HG02981 (cell line): ENCODE results near the gene B3GNT3.
"Not testable (repeated sequence)": the region's sequence is repeated elsewhere in the genome, so short reads cannot be mapped to it uniquely, and the experiment has no call there.

Source experiments
- ATAC-seq: cut with Tn5 transposase; IDR thresholded peaks from one replicate; pipeline ENCODE4 v1.9.1; 2021; ENCODE audit warnings: mild to moderate bottlenecking, moderate library complexity; ENCODE audit not compliant: unreplicated experiment

The B3GNT3 gene

DNA sequence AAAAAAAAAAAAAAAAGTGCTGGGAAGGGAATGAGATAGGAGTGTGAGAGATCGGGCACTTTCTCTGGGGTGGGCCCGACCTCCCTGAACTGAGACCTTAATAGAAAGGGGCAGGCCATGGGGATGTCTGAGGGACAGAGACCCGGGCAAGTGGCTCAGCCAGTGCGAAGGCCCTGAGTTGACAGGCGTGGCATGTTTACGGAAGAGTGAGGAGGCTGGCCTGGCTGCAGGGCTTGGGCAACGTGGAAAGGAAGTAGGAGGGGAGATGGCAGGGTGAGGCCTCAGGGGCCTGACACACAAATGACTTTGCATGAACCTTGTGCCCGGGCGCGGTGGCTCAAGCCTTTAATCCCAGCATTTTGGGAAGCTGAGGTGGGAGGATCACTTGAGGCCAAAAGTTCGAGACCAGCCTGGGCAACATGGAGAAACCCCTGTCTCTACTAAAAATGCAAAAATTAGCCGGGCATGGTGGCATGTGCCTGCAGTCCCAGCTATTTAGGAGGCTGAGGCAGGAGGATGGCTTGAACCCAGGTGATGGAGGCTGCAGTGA, 29.8 kb upstream of the B3GNT3 start:
- no peak for ATAC-seq

DNA sequence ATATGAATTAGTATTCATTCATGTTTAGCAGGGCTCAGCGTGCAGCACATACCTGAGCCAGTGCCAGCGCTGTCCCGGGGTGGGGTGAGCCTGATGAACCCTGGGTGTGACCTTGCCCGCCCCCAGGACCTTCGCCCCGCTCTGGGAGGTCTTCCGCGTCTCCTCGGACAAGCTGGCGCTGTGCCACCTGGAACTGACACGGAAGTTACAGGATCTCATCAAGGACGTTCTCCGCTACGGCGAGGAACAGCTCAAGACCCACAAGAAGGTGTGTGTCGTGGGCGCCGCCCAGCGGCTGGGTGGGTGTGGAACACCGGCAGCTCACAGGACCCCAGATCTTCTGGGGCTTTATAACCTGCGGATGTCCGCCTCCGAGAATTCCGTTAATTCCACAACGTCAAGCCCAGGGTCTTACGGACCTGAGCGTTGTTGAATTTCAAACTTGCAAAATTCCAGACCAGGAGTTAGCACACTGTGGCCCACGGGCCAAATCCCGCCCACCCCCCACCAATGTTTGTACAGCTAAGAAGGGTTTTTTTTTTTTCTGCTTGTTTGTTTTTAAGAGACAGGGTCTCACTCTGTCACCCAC, 28.3 kb upstream of the B3GNT3 start:
- ATAC-seq = no peak

DNA sequence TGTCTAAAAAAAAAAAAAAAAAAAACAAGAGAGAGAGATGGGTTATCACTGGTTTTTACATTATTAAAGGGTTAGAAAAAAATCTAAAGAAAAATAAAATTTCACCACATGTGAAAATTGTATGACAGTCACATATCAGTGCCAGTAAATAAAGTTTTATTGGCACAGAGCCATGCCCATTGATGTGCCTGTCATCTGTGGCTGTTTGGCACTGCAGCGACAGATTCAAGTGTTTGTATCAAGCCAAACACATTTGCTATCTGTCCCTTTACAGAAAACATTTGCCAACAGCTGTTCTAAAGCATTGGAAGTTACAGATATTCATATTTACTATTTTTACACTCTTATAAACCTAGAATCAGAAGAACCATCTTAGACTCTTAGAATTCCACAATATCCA, 27.4 kb upstream of the B3GNT3 start:
- ATAC-seq = no peak

DNA sequence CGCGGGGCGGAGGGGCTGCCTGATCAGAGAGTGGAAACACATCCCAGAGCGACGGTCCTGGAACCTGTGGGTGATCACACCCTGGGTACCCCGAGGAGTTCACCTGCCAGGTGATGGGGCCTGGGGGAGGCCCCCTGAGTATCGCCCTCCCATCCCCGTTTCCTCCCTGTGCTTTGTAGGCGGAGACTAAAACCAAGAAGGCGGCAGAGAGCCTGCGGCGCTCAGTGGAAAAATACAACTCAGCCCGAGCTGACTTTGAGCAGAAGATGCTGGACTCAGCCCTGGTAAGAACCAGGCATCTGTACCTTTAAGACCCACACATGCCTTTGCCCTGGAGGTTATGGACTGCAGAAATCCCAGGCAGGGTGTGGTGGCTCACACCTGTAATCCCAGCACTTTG, 24.3 kb upstream of the B3GNT3 start:
- ATAC-seq = no peak

DNA sequence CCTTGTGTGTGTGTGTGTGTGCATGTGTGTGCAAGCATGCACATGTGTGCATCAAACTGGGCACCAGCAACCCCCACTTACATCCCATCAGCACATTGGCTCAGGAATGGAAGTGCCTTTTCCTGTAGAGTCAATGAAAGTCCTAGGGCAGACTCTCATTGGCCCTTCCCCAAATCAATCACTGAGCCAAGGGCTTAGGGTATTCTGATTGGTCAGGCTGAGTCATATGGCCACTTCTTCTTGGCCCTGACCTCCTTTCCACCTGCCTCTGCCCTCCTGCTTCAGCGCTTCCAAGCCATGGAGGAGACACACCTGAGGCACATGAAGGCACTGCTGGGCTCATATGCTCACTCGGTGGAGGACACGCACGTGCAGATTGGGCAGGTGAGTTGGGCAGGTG, 22.8 kb upstream of the B3GNT3 start:
- ATAC-seq = no peak

DNA sequence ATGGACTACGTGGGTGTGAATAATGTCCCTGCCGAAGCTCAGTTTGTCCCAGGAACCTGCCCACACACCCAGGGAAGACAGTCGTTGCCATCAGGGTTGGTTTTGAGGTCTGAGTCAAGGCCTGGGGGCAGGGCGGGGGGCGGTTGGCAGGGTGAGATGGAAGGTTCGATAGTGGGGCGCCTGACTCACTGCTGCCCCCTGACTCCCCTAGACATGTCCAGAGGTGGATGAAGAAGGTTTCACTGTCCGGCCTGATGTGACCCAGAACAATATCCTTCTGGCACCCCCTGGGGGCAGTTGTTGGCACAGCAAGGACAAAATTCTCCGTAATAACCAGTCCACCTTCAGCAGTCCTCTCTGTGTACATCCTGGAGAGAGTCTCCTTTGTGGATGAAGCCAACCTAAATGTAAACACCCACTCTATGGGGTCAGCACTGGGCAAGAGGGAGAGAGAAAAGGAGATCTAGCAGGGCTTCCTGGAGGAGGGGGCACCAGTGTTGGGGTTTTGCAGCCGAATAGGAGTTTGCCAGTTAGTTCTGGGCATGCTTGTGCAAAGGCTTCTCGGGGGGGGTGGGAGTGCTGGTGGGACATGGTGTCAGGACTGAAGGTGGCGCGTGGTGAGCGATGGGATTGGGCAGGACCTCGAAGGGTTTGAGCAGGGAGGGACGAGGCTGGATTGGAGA, 19.6 kb upstream of the B3GNT3 start:
- no peak for ATAC-seq

DNA sequence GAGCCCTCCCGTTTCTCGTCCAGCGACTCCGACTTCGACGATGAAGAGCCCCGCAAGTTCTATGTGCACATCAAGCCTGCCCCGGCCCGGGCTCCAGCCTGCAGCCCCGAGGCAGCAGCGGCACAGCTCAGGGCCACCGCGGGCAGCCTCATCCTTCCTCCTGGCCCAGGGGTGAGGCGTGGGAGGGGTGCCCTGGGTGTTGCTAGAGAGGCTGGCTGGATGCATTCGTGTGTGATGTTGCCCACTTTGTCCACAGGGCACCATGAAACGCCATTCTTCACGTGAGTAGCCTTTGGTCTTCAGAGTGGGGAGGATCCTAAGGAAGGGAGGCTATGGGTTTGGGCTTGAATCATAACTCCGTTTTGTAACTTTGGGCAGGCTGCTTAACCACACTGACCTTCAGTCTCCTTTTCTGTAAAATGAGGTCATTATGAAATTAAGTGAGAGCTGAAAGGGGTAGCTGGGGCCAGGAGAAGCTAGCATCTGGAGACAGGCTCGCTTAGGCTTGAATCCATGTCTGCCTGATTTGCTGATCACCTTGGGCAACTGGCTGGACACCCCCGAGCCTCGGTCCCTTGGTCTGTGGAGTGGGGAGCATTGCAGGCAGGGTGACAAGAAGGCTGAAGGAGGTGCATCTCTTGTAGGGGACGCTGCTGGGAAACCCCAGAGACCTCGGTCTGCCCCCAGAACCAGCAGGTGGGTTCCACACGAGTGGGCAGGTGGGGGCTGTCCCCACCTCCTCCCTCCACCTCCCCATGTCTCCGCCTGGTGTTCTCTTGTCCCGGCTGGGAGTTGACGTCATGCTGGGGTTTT, 18.7 kb upstream of the B3GNT3 start:
- ATAC-seq = peak; percentile 70

DNA sequence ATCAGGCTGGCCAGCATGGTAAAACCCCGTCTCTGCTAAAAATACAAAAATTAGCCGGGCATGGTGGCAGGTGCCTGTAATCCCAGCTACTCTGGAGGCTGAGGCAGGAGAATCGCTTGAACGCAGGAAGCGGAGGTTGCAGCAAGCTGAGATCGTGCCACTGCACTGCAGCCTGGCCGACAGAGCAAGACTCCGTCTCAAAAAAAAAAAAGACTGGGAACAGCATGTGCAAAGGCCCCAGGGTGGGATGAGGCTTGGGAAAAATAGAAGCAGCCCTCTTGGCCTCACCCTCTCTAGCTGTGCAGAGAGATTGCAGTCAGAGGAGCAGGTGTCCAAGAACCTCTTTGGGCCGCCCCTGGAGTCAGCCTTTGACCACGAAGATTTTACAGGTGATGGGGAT, 17.1 kb upstream of the B3GNT3 start:
- not testable (repeated sequence) for ATAC-seq

DNA sequence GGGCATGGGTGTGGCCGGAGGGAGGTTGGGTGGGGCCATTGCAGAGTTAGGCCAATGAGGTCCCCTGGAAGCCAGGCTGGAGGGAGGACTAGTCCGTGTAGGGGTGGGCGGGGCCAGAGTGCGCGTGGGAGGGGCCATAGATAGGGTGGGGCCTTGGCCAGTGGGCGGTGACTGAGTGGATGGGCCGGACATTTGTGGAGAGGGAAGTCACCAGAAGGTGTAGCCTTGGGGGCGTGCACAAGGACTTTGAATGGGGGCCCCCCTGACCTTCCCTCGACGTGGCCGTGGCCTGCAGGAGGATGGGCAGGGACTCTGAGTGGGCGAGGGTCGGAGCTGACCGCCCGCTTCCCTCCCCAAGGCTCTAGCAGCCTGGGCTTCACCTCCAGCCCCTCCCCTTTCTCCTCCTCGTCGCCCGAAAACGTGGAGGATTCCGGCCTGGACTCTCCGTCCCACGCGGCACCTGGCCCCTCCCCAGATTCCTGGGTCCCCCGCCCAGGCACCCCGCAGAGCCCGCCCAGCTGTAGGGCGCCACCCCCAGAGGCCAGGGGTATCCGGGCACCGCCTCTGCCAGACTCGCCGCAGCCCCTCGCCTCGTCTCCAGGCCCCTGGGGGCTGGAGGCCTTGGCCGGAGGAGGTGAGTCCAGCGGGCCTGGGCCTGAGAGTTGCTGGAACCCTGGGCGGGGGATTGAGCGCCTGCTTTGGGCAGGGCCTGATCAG, 16.5 kb upstream of the B3GNT3 start:
- ATAC-seq = no peak

DNA sequence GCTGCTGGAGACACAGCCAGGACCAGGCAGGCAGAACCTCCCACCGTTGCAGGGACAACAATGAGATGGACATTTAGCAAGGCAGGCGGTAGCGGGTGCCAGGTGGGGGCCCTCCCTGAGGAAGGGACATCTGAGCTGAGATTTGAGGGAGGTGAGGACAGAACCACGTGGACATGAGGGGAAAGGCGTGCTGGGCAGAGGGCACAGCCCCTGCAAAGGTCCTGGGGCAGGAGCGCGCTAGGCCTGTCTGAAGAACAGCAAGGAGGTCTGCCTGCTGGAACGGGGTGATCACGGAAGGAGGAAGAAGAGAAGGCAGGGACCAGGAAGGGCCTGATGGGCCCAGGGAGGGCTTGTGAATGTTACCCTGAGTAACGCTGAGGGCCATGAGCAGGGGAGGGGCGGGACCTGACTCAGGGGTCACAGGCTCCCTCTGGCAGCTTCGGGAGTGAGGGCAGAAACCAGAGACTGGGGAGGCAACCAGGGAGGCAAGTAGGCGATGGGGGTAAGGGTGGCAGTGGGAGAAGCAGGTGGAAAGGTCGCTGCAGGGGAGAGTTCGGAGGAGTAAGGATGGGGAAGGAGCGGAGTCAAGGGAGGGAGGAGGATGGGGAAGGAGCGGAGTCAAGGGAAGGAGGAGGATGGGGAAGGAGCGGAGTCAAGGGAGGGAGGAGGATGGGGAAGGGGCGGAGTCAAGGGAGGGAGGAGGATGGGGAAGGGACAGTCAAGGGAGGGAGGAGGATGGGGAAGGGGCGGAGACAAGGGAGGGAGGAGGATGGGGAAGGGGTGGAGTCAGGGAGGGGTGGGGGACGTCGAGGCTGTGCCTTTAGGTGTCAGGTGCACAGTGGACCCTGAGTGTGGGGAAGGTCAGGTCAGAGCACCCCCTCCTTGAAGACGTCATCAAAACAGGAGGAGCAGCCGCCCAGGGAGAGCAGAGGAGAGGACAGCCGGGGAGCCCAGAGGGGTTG, 15.7 kb upstream of the B3GNT3 start:
- ATAC-seq = no peak

DNA sequence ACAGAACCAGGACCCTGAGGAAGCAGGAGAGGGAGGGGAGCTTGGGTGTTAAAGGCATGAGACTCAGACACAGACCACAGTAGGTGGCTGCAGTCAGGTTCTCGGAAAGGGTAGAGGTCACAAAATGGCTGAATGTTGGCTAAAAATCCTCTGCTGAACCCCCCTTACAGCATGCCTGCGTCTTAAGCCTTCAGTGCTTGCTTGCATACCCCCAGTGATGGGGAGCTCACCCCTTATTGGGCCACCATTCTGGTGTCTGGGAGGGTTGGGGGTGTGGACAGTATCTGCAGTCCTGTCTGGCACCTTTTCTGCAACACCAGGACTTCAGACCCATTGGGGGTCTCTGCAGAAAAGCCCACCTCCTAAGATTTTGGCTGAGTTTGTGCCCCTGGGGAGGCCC, 14.2 kb upstream of the B3GNT3 start:
- no peak for ATAC-seq

DNA sequence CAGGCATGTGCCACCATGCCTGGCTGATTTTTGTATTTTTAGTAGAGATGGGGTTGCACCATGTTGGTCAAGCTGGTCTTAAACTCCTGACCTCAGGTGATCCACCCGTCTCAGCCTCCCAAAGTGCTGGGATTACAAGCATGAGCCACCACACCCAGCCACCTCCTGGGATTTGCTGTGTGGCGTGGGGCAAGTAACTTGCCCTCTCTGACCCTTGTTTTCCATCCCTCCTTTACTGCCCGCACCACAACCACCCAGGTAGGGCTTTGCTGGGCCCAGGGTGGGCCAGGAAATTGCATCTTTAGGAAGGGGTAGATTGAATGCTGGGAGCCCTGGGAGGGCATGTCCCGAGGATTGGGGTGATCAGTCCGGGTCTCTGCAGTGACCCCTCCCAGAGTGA, 11.2 kb upstream of the B3GNT3 start:
- not testable (repeated sequence) for ATAC-seq

DNA sequence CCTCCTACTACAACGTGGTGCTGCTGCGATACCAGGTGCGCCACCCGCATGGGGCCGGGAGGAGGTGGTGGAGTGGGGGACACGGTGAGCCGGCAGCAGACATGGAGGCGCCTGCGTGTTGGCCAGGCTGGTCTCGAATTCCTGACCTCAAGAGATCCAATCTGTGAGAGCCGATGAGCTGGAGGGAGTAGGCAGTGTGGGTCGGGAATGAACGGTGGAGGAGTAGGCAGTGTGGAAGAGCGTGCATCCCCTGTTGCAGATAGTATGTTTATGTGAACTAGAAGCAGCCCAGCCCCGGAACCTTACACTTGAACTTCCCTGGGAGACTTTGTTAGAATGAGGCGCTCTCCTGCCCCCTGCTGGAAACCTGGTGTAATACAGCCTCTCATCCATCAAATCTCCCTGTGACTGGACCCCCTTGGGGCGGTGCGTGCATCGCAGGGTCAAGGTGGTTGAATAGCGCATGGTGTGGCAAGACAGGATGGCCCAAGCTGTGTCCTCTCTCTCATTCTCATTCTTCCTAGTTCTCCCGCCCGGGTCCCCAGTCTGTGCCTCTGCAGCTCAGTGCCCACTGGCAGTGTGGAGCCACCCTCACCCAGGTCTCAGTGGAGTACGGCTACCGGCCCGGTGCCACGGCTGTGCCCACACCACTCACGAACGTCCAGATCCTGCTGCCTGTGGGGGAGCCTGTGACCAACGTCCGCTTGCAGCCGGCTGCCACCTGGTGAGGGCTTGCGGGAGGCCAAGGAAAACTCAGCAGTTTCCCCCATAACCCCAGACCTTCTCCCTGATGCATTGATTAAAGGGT, 10.5 kb upstream of the B3GNT3 start:
- ATAC-seq = no peak

DNA sequence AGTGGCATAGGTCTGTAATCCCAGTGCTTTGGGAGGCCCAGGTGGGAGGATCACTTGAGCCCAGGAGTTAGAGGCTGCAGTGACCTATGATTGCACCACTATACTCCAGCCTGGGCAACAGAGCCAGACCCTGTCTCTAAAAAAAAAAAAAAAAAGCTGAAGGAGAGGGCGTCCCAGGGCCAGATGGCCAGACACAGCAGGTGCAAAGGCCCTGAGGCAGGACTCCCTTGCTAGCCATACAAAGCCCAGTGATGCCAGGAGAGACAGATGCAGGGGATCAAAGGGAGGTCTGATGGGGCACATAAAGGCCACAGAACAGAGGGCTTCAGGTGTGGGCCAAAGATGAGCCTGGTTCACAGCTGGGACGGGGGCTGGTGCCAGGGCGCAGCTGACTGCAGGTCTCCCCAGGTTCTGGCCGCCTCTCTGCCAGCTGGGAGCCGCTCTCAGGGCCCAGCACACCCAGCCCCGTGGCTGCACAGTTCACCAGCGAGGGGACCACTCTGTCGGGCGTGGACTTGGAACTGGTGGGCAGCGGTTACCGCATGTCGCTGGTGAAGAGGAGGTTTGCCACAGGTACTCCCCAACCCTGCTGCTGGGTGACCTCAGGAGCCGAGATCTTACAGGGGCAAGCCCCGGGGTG, 7.5 kb upstream of the B3GNT3 start:
- no peak for ATAC-seq

DNA sequence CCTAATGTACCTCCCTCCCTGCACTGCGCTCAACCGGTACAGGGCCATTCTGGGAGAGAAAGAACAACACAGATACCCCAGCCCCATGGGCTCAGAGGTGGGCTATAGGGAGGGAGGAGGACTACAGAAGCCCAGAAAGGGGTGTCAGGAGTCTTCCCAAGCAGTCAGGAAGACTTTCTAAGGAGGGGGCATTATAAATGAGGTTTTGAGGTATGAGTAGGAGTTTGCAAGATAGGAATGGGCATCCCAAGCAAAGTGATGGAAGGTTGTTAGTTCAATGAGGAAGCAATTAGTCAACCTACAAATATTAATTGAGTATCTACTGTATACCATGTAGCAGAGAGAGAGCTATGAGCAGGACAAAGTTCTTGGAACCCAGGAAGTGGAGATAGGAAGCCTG, 6.3 kb upstream of the B3GNT3 start:
- ATAC-seq = no peak

DNA sequence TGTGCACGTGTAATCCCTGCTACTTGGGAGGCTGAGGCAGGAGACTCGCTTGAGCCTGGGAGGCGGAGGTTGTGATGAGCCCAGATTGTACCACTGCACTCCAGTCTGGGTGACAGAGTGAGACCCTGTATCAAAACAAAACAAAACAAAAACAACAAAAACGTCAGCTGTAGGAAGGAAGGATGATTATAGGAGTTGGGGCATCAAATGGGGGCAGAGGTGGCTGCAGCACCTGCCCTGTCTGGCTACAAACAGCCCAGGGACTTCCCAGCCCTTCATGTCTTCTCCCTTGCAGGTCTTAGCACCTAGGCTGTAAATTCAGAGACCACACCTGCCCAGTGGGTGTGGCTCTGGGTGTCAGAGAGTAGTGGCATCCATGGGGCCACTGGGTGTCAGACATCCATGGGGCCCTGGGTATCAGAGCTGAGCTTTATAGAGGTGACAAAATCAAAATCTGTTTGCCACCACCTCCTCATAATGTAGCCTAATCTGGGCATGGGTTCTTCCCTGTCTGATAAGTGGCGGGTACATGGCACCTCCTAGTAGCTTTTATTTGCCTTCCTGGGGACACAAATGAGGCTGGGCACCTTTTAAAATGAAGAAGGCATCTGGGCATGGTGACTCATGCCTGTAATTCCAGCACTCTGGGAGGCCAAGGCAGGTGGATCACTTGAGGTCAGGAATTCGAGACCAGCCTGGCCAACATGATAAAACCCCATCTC, 4.7 kb upstream of the B3GNT3 start:
- no peak for ATAC-seq

DNA sequence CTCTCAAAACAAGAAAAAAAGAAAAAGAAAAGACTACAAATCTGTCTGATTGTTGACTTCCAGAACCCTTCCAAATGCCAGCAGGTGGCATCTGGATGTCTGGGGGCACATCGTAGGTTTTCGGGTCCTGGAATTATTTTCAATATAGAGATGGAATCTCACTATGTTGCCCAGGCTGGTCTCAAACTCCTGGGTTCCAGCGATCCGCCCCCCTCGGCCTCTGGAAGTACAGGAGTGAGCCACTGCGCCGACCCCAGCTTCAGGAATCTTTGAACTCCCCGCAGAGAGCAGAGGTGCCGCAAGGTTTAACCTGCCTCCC, 567 bp upstream of the B3GNT3 start:
- no peak for ATAC-seq

DNA sequence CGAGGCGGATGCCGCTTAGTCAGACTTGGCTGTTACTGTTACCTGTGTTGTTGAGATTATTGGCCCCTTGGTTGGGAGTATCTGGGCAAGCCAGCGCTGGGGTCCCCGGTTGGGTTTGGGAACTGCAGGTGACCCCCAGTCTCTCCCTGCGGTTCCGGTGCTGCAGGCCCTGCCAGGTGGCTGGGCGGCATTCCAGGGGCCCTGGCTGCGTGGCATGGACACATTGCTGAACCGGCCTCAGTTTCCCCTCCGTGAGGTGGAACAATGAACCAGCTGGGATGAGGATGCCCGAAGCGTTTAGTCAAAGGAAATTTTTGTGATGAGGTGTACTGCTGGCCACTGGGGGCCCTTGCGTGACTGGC, 538 bp downstream of the B3GNT3 start:
- ATAC-seq = no peak
